Heart right ventricle (tissue), 16 donors: ENCODE results near the gene CSRP1. TPM values are rescaled to one million over a fixed set of nuclear protein-coding genes. Genes with fewer than 3 reads are reported as not detected.

ENCODE experiments used
- ATAC-seq, 8 donors: fragments of 200-7000 bp; cut with Tn5 transposase; one replicate each; pipeline ENCODE4 v1.9.1; 2020; ENCODE audit warnings: mild to moderate bottlenecking in 8 of 8, moderate library complexity in 8 of 8, moderate number of reproducible peaks in 1 of 8
- DNase-seq, 2 donors: peaks; one replicate each; pipeline ENCODE4 v3.0.0-alpha.2; 2020
- H3K27ac ChIP-seq, 10 donors: fragments of 200-600 bp; sonication (generic) in 2 of 10; one replicate each; pipeline versions ENCODE4 v1.5.0 to v1.8.0; 2020 to 2022; ENCODE audit warnings: mild to moderate bottlenecking in 3 of 10
- H3K27me3 ChIP-seq, 7 donors: fragments of 200-600 bp; one replicate each; pipeline ENCODE4 v1.8.0; 2021 to 2022; ENCODE audit warnings: mild to moderate bottlenecking in 2 of 7
- H3K36me3 ChIP-seq, 9 donors: fragments of 200-600 bp; sonication (generic) in 1 of 9; one replicate each; pipeline versions ENCODE4 v1.5.0 to v1.8.0; 2020 to 2022; ENCODE audit warnings: mild to moderate bottlenecking in 2 of 9
- H3K4me1 ChIP-seq, 9 donors: fragments of 200-600 bp; sonication (generic) in 1 of 9; one replicate each; pipeline versions ENCODE4 v1.5.0 to v1.8.0; 2020 to 2022; ENCODE audit warnings: mild to moderate bottlenecking in 4 of 9
- H3K4me3 ChIP-seq, 10 donors: fragments of 200-600 bp; sonication (generic) in 2 of 10; one replicate each; pipeline versions ENCODE4 v1.5.0 to v1.8.0; 2020 to 2022; ENCODE audit warnings: mild to moderate bottlenecking in 7 of 10, moderate library complexity in 2 of 10
- H3K9me3 ChIP-seq, 11 donors: fragments of 200-600 bp in 10 of 11; sonication (generic) in 2 of 11; one replicate each; pipeline versions ENCODE4 v1.5.0 to v1.8.0; 2013 to 2022; ENCODE audit warnings: mild to moderate bottlenecking in 2 of 11, control low read depth in 1 of 11, moderate library complexity in 1 of 11
- CTCF ChIP-seq, 9 donors: fragments of 200-600 bp; sonication (generic) in 2 of 9; IDR thresholded peaks; one replicate each; pipeline versions ENCODE4 v1.5.0 to v1.8.0; 2021 to 2022; ENCODE audit warnings: antibody characterized with exemption in 9 of 9, mild to moderate bottlenecking in 5 of 9, moderate library complexity in 1 of 9
- WGBS, 2 donors: extraction: QIAGEN DNeasy Blood & Tissue Kit; methylation state at CpG; one replicate each; pipeline ENCODE4 v1.1.7; 2013; ENCODE audit warnings: inconsistent platforms in 1 of 2; 5-methylcytosine and 5-hydroxymethylcytosine counted together
- intact Hi-C, 10 donors: fragments of 100-400 bp; cut with DNase I; formaldehyde crosslinking; loops; one replicate each; pipeline versions ENCODE4 v1.11.1 to v1.14.2; 2022
- polyA plus RNA-seq, 2 donors: library from polyadenylated mRNA; stranded (reverse); fragments of 200-250 nt; gene quantifications; one replicate each; pipeline ENCODE4 v1.2.3, GENCODE V29; 2013
- total RNA-seq, 10 donors: library from RNA; stranded (reverse); fragmentation: NEBNext Ultra II Directional in 3 of 10; extraction: Animal tissue kit (Norgen Biotek cat#: 25700) in 3 of 10; gene quantifications; one replicate each; pipeline versions ENCODE4 v1.2.1 to v1.2.4, GENCODE V29; 2021 to 2023
- donor health status: Arrhythmogenic right ventricular cardiomyopathy.
- donor health status: ischemic (EF 13 %, LVEDD 7.1; RV severe dilation, severe dysfunction).
- donor health status: healthy with polysubstance abuse.
- donor health status: DM: no; HTN: yes; CAD: no.
- donor health status: DM: no; HTN: no; CAD: no.
- donor health status: ischemic (EF 25% LVEDD 6.9; RV normal size, moderate dysfunction).
- donor health status: ischemic (EF 25% LVEDD 5.7; RV mildly dilated, moderate dysfunction).
- donor health status: healthy.
- donor health status: DM: yes; HTN: yes; CAD: no.
- donor health status: Ischemic cardiomyopathy.
- donor health status: ischemic (EF 35%, LVEDD 5.7; RV mildly dilated, moderate dysfunction).
- donor health status: nonischemic (EF 11% LVEDD 7.7; RV severe dilation, severe dysfunction).
- donor health status: DM: yes; HTN: yes; CAD: no.
- donor health status: PGD.
- donor health status: ischemic (EF 29% LVEDD 5.4; RV normal size, mild dysfunction).
- donor health status: nonischemic (EF 23%, LVEDD 6.1; RV moderate dilation, normal function).

CSRP1 gene
- total and polyA plus RNA-seq, 12 donors, result 48.1 to 104 (median 67.7) TPM

- Histone ChIP-seq H3K36me3 (no peaks in the 10 kb centered on the region), H3K27me3 (peaks cover 0 to 29% (median 0%) of the 10 kb centered on the region in 7 donors), H3K9me3 (no peaks in the 10 kb centered on the region), H3K27ac (peak overlapping the region in 2 of 10 donors; percentile 19 to 36), H3K4me3 (no peak overlapping the region), H3K4me1 (peaks cover 0 to 29% (median 12%) of the 10 kb centered on the region in 9 donors)
- no peak for TF ChIP-seq CTCF (IDR thresholded peaks at IDR 0.05)
- WGBS, 2 donors, result 67 to 69% methylated on average over 3 of the region's 3 CpGs
- DNase-seq (no peak), ATAC-seq (peak in 2 of 8 donors; percentile 7 to 12)
- intact Hi-C loops, result no loop called here
These were observed 35.2 kb downstream of the CSRP1 start for GRCh38 chr1:201471772-201472171.

GRCh38 chr1:201470581-201470980 is 36.3 kb downstream of the CSRP1 start:
- intact Hi-C loops, result no loop called here
- WGBS, 2 donors, result 67 to 89% methylated on average over 4 of the region's 4 CpGs
- no peak for TF ChIP-seq CTCF (IDR thresholded peaks at IDR 0.05)
- H3K4me1 ChIP-seq, result peaks cover 0 to 40% (median 23%) of the 10 kb centered on the region in 9 donors
- no peak overlapping the region for H3K4me3 ChIP-seq
- no peak for ATAC-seq
- H3K9me3 ChIP-seq, result no peaks in the 10 kb centered on the region
- no peak for DNase-seq
- H3K36me3 ChIP-seq, result peaks cover 0 to 8% (median 5%) of the 10 kb centered on the region in 9 donors
- H3K27ac ChIP-seq, result peak overlapping the region in 1 of 10 donors; percentile 94
- H3K27me3 ChIP-seq, result peaks cover 0 to 29% (median 0%) of the 10 kb centered on the region in 7 donors

- peak overlapping the region; percentile 65 to 99 (median 84) for H3K4me3 ChIP-seq
- WGBS, 2 donors, result 60% methylated on average over 16 of the region's 16 CpGs
- no peak for DNase-seq
- peak overlapping the region in 9 of 10 donors; percentile 84 to 97 (median 93) for H3K27ac ChIP-seq
- H3K9me3 ChIP-seq, result no peaks in the 10 kb centered on the region
- H3K27me3 ChIP-seq, result peaks cover 0 to 29% (median 0%) of the 10 kb centered on the region in 7 donors
- ATAC-seq, result peak in 7 of 8 donors; percentile 0 to 28 (median 14)
- TF ChIP-seq CTCF (IDR thresholded peaks at IDR 0.05), result no peak
- H3K4me1 ChIP-seq, result peaks cover 0 to 40% (median 24%) of the 10 kb centered on the region in 9 donors
- peaks cover 0 to 17% (median 14%) of the 10 kb centered on the region in 9 donors for H3K36me3 ChIP-seq
- intact Hi-C loops, result loop anchor here in 1 of 10 donors (2.0 kb wide), 1 partner anchor 19 kb away; no protein-coding TSS in a partner anchor
These were observed 37.3 kb downstream of the CSRP1 start for GRCh38 chr1:201469645-201470074.

GRCh38 chr1:201468844-201469644 is 37.9 kb downstream of the CSRP1 start, which contains the start of gene PHLDA3:
PHLDA3 (minus strand) TSS chr1:201469188; CDS start chr1:201468786, 402 bp downstream.
- peak in 1 of 9 donors; percentile 5 for TF ChIP-seq CTCF (IDR thresholded peaks at IDR 0.05)
- Histone ChIP-seq H3K27ac (peak within 1 kb of the TSS; percentile 84 to 97 (median 94)), H3K36me3 (peaks cover 0 to 23% (median 19%) of the 10 kb centered on the region in 9 donors), H3K4me3 (peak within 1 kb of the TSS; percentile 65 to 99 (median 84)), H3K4me1 (peaks cover 0 to 41% (median 24%) of the 10 kb centered on the region in 9 donors), H3K27me3 (peaks cover 0 to 25% (median 0%) of the 10 kb centered on the region in 7 donors), H3K9me3 (no peaks in the 10 kb centered on the region)
- WGBS, 2 donors, result 0 to 2% methylated on average over 67 to 76 of the region's 76 CpGs
- DNase-seq (peak; percentile 87), ATAC-seq (peak; percentile 81 to 91 (median 86))
- intact Hi-C loops, result loop anchor here in 1 of 10 donors (2.0 kb wide), 1 partner anchor 18 kb away; no protein-coding TSS in a partner anchor
